Common myeloid progenitor, CD34-positive (primary cell): ENCODE results near the gene DPP10.

ENCODE experiments used
- CTCF ChIA-PET: fragments of 350-600 bp; sonication (Branson Sonifier 250); formaldehyde crosslinking; loops from one replicate; lab custom pipeline; 2021; ENCODE audit warnings: antibody characterized with exemption; lab: Charles Lee
- POLR2A ChIA-PET: fragments of 350-600 bp; sonication (Branson Sonifier 250); formaldehyde crosslinking; loops from one replicate; lab custom pipeline; 2021; ENCODE audit warnings: antibody characterized with exemption; lab: Charles Lee
- DNase-seq, 3 donors: peaks; one replicate each; pipeline versions ENCODE4 v3.0.0 to v3.0.0-alpha.2; 2013
- H3K27ac ChIP-seq, 2 experiments: 1 replicate in 1 of 2; 2 replicates in 1 of 2; pipeline ENCODE4 v1.7.0; 2013; ENCODE audit warnings: inconsistent platforms in 2 of 2, low read length in 2 of 2, mild to moderate bottlenecking in 2 of 2, low read depth in 1 of 2, moderate library complexity in 1 of 2; ENCODE audit not compliant: severe bottlenecking in 2 of 2, insufficient read depth in 1 of 2, poor library complexity in 1 of 2
- H3K27me3 ChIP-seq, 5 experiments: replicated peaks in 2 of 5; 1 replicate in 3 of 5; 2 replicates in 2 of 5; pipeline versions ENCODE4 v1.6.1 to v1.7.0; 2013; ENCODE audit warnings: low read length in 4 of 5, mild to moderate bottlenecking in 2 of 5, moderate library complexity in 2 of 5, inconsistent platforms in 1 of 5; ENCODE audit not compliant: insufficient read depth in 5 of 5, control insufficient read depth in 4 of 5
- H3K36me3 ChIP-seq, 4 experiments: 1 replicate in 2 of 4; 2 replicates in 2 of 4; pipeline versions ENCODE4 v1.6.1 to v1.7.0; 2013; ENCODE audit warnings: low read length in 3 of 4, control low read depth in 1 of 4, mild to moderate bottlenecking in 1 of 4; ENCODE audit not compliant: control insufficient read depth in 4 of 4, insufficient read depth in 4 of 4
- H3K4me1 ChIP-seq, 4 experiments: 1 replicate in 3 of 4; 2 replicates in 1 of 4; pipeline versions ENCODE4 v1.6.1 to v1.7.1; 2013; ENCODE audit warnings: low read length in 3 of 4, mild to moderate bottlenecking in 3 of 4, control low read depth in 1 of 4, inconsistent platforms in 1 of 4, moderate library complexity in 1 of 4; ENCODE audit not compliant: control insufficient read depth in 4 of 4, insufficient read depth in 4 of 4; ENCODE audit errors: control extremely low read depth in 1 of 4
- H3K4me3 ChIP-seq, 7 experiments: 1 replicate in 4 of 7; 2 replicates in 3 of 7; pipeline versions ENCODE4 v1.5.1 to v1.7.0; 2013; ENCODE audit warnings: mild to moderate bottlenecking in 7 of 7, low read length in 6 of 7, moderate library complexity in 6 of 7, inconsistent platforms in 2 of 7, low read depth in 2 of 7, control low read depth in 1 of 7; ENCODE audit not compliant: insufficient read depth in 4 of 7, control insufficient read depth in 1 of 7; ENCODE audit errors: extremely low read depth in 1 of 7
- H3K9me3 ChIP-seq, 5 experiments: 1 replicate in 4 of 5; 2 replicates in 1 of 5; pipeline versions ENCODE4 v1.6.1 to v1.7.1; 2013; ENCODE audit warnings: low read length in 4 of 5, mild to moderate bottlenecking in 2 of 5, inconsistent platforms in 1 of 5, low read depth in 1 of 5, moderate library complexity in 1 of 5; ENCODE audit not compliant: control insufficient read depth in 4 of 5, insufficient read depth in 2 of 5; ENCODE audit errors: control extremely low read depth in 1 of 5
- WGBS: methylation state at CpG from one replicate; pipeline ENCODE4 v1.1.5; 2013; ENCODE audit not compliant: insufficient coverage; 5-methylcytosine and 5-hydroxymethylcytosine counted together

Gene DPP10

DNA sequence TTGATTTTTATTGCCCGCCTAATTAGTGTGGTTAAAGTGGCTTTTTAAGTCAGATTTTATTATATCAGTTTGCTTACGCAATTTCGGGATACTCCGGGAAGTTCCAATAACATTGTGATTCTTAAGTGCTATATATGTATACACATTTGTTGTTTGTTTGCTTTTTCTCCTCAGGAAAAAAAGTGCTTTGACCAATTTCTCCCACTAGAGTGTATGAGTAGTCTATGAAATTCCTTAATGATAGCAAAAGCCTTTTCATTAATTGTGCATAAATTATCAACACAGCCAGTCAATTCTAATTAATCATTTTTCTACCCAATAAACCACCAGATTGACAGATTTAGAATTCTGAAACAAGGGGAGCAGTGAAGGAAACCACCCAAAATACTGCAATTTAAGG, 172.2 kb downstream of the DPP10 start:
- no peak for DNase-seq

DNA sequence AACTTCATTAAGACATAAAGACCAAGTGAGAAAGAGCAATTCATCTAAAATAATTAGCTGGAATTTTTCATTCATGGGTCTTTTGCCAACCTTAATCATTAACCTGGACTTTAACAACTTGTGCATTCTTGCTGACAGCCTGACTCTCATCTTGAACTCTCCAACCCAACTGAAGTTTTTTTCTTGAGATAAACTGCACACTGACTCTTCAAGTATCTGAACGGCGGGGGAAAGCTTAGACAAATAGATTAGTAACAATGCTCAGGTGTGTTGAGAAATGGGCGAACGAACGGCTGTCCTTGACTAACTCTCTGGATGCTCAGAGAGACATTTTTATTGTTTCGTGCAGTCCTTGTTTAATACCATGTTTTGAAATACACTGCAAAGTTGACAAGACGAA, 186.0 kb downstream of the DPP10 start:
- Histone ChIP-seq H3K4me3 (no peak overlapping the region), H3K36me3 (no peaks in the 10 kb centered on the region), H3K4me1 (no peaks in the 10 kb centered on the region), H3K27me3 (no peaks in the 10 kb centered on the region), H3K27ac (no peak overlapping the region), H3K9me3 (no peaks in the 10 kb centered on the region)
- POLR2A ChIA-PET = no interaction called here
- WGBS = 100% methylated on average over 6 of the region's 7 CpGs
- CTCF ChIA-PET = no interaction called here
- DNase-seq = no peak

More for the DNA sequence above, 172.2 kb downstream of the DPP10 start:
- ChIA-PET POLR2A (no interaction called here), CTCF (no interaction called here)
- Histone ChIP-seq H3K9me3 (no peaks in the 10 kb centered on the region), H3K36me3 (no peaks in the 10 kb centered on the region), H3K27me3 (no peaks in the 10 kb centered on the region), H3K27ac (no peak overlapping the region), H3K4me1 (no peaks in the 10 kb centered on the region), H3K4me3 (no peak overlapping the region)
- WGBS = 100% methylated on average over 1 of the region's 4 CpGs

DNA sequence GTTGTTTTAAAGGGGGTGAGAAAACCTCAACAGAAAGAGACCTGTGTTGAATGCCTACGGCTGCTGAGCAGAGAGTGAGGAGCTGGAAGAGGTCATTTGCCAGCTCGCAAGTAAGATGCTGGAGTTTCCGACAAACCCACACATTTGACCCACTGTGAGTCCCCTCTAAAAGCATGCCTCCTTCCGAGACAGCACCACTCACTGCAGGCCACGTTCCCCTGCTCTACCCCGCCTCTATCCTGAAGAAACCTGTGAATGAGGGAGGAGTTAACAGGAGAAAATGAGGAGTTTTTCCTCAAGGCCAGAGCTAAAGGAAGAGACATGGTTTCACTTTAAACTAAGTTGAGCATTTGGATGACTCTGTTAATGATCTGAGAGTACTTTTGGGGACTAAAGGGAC, 188.7 kb downstream of the DPP10 start:
- DNase-seq = no peak
- H3K27ac ChIP-seq = no peak overlapping the region
- no peaks in the 10 kb centered on the region for H3K36me3 ChIP-seq
- H3K9me3 ChIP-seq = no peaks in the 10 kb centered on the region
- ChIA-PET CTCF (interaction anchor here (1.1 kb wide), 1 partner anchor 21 kb away, joined by 3 read pairs; no protein-coding TSS in a partner anchor), POLR2A (no interaction called here)
- no peaks in the 10 kb centered on the region for H3K27me3 ChIP-seq
- H3K4me3 ChIP-seq = no peak overlapping the region
- WGBS = 86% methylated on average over 5 of the region's 6 CpGs
- H3K4me1 ChIP-seq = no peaks in the 10 kb centered on the region

GRCh38 chr2:114642166-114642770, 199.8 kb downstream of the DPP10 start:
- 90% methylated on average over 2 of the region's 2 CpGs for WGBS
- no peak for DNase-seq
- ChIA-PET CTCF (no interaction called here), POLR2A (no interaction called here)
- Histone ChIP-seq H3K4me3 (no peak overlapping the region), H3K36me3 (no peaks in the 10 kb centered on the region), H3K27me3 (no peaks in the 10 kb centered on the region), H3K27ac (no peak overlapping the region), H3K4me1 (no peaks in the 10 kb centered on the region), H3K9me3 (no peaks in the 10 kb centered on the region)

DNA sequence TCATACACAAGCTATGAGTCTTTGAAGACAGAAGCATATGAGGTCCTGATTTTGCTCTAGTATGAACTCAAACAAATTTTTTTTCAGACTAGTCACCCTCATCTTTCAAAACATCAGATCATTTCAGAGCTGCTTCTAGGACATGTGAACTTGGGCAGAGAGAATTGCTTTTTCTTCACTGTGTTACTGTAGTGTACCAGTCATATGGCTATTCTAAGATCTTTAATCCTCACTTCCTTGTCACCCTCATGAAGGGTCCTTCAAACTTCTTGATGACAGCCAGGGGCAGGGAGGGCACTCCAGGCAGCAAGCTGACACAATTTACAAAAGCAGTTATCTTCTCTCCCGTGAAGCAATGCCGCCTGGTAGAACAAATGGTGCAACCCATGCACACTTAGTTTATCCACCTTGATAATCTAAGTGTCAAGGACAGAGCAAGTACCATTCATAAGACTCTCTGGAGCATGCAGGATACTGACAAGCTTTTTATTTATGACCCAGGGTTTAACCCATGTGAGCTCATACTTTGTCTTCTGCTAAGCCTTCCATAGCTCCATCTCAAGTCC, 200.6 kb downstream of the DPP10 start:
- Histone ChIP-seq H3K36me3 (no peaks in the 10 kb centered on the region), H3K9me3 (no peaks in the 10 kb centered on the region), H3K4me1 (no peaks in the 10 kb centered on the region), H3K27me3 (no peaks in the 10 kb centered on the region), H3K27ac (no peak overlapping the region), H3K4me3 (no peak overlapping the region)
- ChIA-PET CTCF (no interaction called here), POLR2A (no interaction called here)
- 86% methylated on average over 2 of the region's 2 CpGs for WGBS
- DNase-seq = no peak

GRCh38 chr2:114651933-114652332, 209.5 kb downstream of the DPP10 start:
- Histone ChIP-seq H3K36me3 (no peaks in the 10 kb centered on the region), H3K9me3 (no peaks in the 10 kb centered on the region), H3K27me3 (no peaks in the 10 kb centered on the region), H3K4me1 (peaks cover 0 to 17% (median 0%) of the 10 kb centered on the region in 4 experiments), H3K27ac (no peak overlapping the region), H3K4me3 (no peak overlapping the region)
- DNase-seq = peak in 1 of 3 donors; percentile 4
- 16% methylated on average over 4 of the region's 4 CpGs for WGBS
- POLR2A ChIA-PET = no interaction called here
- CTCF ChIA-PET = interaction anchor here (1.2 kb wide), 1 partner anchor 21 kb away, joined by 3 read pairs; no protein-coding TSS in a partner anchor

GRCh38 chr2:114659880-114660279, 217.4 kb downstream of the DPP10 start:
- Histone ChIP-seq H3K9me3 (peaks cover 0 to 7% (median 2%) of the 10 kb centered on the region in 5 experiments), H3K27ac (no peak overlapping the region), H3K36me3 (no peaks in the 10 kb centered on the region), H3K4me3 (no peak overlapping the region), H3K4me1 (peaks cover 1 to 16% (median 9%) of the 10 kb centered on the region in 4 experiments), H3K27me3 (peaks cover 0 to 23% (median 8%) of the 10 kb centered on the region in 5 experiments)
- DNase-seq = peak in 1 of 3 donors; percentile 9
- ChIA-PET POLR2A (no interaction called here), CTCF (no interaction called here)
- 38% methylated on average over 2 of the region's 2 CpGs for WGBS
